Transverse colon (tissue), 4 donors: ENCODE results near the gene MAN1B1.

ENCODE experiments used
- CTCF ChIP-seq, 5 experiments: fragments of 200-600 bp in 3 of 5; fragments of 450-650 bp in 2 of 5; sonication (generic) in 3 of 5; IDR thresholded peaks; 1 replicate in 2 of 5; 2 replicates in 3 of 5; pipeline ENCODE4 v1.5.1; 2016 to 2017; ENCODE audit warnings: antibody characterized with exemption in 5 of 5, inconsistent platforms in 3 of 5, mild to moderate bottlenecking in 2 of 5, moderate library complexity in 1 of 5
- EP300 ChIP-seq: sonication (generic); formaldehyde crosslinking; IDR thresholded peaks from one replicate; pipeline ENCODE4 v1.6.1; 2017; ENCODE audit warnings: antibody characterized with exemption, low read depth
- POLR2A ChIP-seq: fragments of 450-650 bp; IDR thresholded peaks from one replicate; pipeline ENCODE4 v1.6.1; 2016; ENCODE audit warnings: antibody characterized with exemption, mild to moderate bottlenecking, moderate library complexity
- POLR2AphosphoS5 ChIP-seq, 3 donors: sonication (generic); formaldehyde crosslinking; IDR thresholded peaks; one replicate each; pipeline ENCODE4 v1.6.1; 2016; ENCODE audit warnings: antibody characterized with exemption in 3 of 3

DNA sequence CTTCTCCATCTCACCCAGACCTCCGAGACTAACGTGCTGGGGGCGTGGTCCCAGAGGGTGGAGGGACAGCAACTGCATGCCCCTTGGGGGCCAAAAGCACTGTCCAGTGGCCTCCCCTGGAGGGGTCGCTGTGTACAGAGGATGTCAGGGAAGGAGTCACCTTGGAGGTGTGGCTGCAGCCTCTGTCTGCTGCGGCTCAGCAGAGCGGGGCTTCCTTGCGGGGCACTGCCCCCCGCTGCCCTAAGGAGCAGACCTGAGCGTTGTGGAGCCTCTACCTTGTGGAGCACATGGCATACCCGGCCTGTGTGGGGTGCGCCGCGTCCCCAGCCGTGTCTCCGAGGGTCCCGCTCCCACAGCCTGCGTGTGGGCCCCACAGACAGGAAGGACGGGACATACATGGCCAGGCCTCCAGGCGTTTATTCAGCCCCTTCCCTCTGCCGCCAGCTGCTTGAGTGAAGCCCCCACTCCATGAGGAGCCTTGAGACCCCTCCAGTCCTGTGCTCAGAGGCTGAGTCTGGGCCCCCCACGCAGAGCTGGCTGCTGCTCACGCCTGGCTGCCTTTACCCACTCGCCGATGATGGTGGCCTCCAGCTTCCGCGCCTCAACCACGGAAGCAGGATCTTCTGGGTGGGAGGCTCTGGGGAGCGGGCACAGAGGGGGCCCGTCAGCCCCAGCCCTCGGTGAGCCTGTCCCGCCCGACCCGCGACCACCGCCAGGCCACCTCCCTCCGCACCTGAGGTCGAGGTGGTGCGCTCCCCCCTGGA, 23.5 kb downstream of the MAN1B1 start:
- TF ChIP-seq CTCF (IDR thresholded peaks at IDR 0.05) (no peak), POLR2A (no peak), POLR2AphosphoS5 (IDR thresholded peaks at IDR 0.05) (no peak), EP300 (no peak)
